PFSK-1 (cell line): ENCODE measurements around the gene HOTAIR.

ENCODE experiments used
- FOXP2 ChIP-seq: optimal IDR thresholded peaks from 2 replicates; pipeline ENCODE3; 2011; ENCODE audit warnings: borderline replicate concordance, control low read depth, inconsistent platforms; ENCODE audit not compliant: insufficient read depth; ENCODE audit errors: extremely low read length, extremely low read depth
- POLR2AphosphoS5 ChIP-seq: IDR thresholded peaks from 2 replicates; pipeline ENCODE4 v1.6.1; 2012; ENCODE audit warnings: low read depth, mild to moderate bottlenecking, control low read depth, low read length, moderate library complexity
- REST ChIP-seq, 2 experiments: IDR thresholded peaks; 2 replicates each; pipeline versions ENCODE4 v1.6.1 to v1.8.0; 2011 to 2012; ENCODE audit warnings: low read depth in 2 of 2, low read length in 2 of 2, control low read depth in 1 of 2, inconsistent platforms in 1 of 2, mild to moderate bottlenecking in 1 of 2, moderate library complexity in 1 of 2; ENCODE audit not compliant: insufficient read depth in 1 of 2
- SIN3A ChIP-seq: IDR thresholded peaks from 2 replicates; pipeline ENCODE4 v1.6.1; 2012; ENCODE audit warnings: mild to moderate bottlenecking, low read length, moderate library complexity, borderline replicate concordance; ENCODE audit not compliant: insufficient read depth
- TAF1 ChIP-seq: IDR thresholded peaks from 2 replicates; pipeline ENCODE4 v1.6.1; 2012; ENCODE audit warnings: low read length, control low read depth, borderline replicate concordance; ENCODE audit not compliant: insufficient read depth

Gene HOTAIR

GRCh38 chr12:53927220-53928029, 47.3 kb downstream of the HOTAIR start:
- TF ChIP-seq SIN3A (no peak), REST (IDR thresholded peaks at IDR 0.05; ENCODE audit: insufficient read depth in 1 of 2, low read depth in 2 of 2, low read length in 2 of 2) (no peak), TAF1 (no peak), FOXP2 (no peak), POLR2AphosphoS5 (no peak)

GRCh38 chr12:53924521-53925405, 50.0 kb downstream of the HOTAIR start:
- TF ChIP-seq SIN3A: no peak
- no peak for TF ChIP-seq FOXP2
- no peak for TF ChIP-seq POLR2AphosphoS5
- TF ChIP-seq TAF1: no peak
- no peak for TF ChIP-seq REST (IDR thresholded peaks at IDR 0.05; ENCODE audit: insufficient read depth in 1 of 2, low read depth in 2 of 2, low read length in 2 of 2)

DNA sequence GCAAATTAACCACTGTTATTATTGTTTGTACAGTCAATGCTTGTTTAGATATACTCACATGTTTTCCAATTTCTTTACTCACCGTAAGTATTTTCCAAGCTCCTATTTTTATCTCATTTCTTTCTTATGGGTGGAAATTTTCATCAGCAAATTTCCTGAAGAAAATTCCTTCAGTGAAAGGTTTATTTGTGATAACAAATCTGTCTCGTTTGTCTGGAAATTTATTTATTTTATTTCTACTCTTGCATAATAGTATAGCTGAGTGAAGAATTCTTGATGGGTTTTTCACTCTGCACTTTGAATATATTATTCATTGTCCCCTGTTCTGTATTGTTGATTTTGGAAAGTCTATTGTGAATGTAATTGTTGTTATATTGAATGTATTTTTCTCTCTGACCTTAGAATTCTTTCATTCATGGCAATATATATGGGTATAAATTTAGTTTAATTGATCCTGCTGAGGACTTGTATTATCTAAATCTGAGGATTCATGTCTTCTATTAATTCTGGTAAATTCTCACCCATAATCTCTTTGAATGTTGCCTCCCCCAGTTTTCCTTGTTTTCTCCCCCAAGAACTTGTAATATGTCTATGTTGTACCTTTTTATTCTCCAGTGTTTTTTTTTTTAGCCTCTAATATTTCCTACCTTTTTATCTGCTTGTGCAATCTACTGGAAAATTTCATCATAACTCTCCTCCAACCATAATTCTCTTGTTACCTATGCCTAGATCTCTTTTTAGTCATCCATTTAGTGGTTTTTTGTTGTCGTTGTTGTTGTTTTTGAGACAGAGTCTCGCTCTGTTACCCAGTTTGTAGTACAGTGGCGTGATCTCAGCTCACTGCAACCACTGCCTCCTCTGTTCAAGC, 57.7 kb downstream of the HOTAIR start:
- TF ChIP-seq POLR2AphosphoS5 (no peak), TAF1 (no peak), FOXP2 (no peak), REST (IDR thresholded peaks at IDR 0.05; ENCODE audit: insufficient read depth in 1 of 2, low read depth in 2 of 2, low read length in 2 of 2) (no peak), SIN3A (no peak)
